ENCODE measurements around the gene CCDC69. TPM values are rescaled to one million over a fixed set of nuclear protein-coding genes. Genes with fewer than 3 reads are reported as not detected.

Gene CCDC69
- total and polyA plus RNA-seq, 2 of the 8 experiments (the other 6 are each of a cell fraction or from before 2014, with no cell fraction given), result 8.4 to 10.8 TPM

- TF ChIP-seq CHD7 (IDR thresholded peaks at IDR 0.05; ENCODE audit: insufficient replicate concordance, low read length), result no peak
- no peak for TF ChIP-seq TBP (IDR thresholded peaks at IDR 0.05; ENCODE audit: low read depth, low read length)
- TF ChIP-seq BCL11A (IDR thresholded peaks at IDR 0.05; ENCODE audit: low read depth in 2 of 2, low read length in 2 of 2), result no peak
- TF ChIP-seq CTCF (IDR thresholded peaks at IDR 0.05; ENCODE audit: control extremely low read depth in 1 of 3, insufficient read depth in 1 of 3, low read depth in 1 of 3, low read length in 3 of 3), result no peak
- TF ChIP-seq BRCA1 (IDR thresholded peaks at IDR 0.05; ENCODE audit: low read depth, low read length), result no peak
- no peak for TF ChIP-seq TAF7 (optimal IDR thresholded peaks at IDR 0.05; ENCODE audit: borderline replicate concordance, low read depth, low read length)
- no peak for TF ChIP-seq YY1 (IDR thresholded peaks at IDR 0.05; ENCODE audit: low read depth, low read length)
- no peak for TF ChIP-seq JUN (IDR thresholded peaks at IDR 0.05; ENCODE audit: low read depth, low read length)
- no peak for TF ChIP-seq POLR2AphosphoS5 (IDR thresholded peaks at IDR 0.05; ENCODE audit: low read depth, low read length)
Measured at GRCh38 chr5:151249281-151249680, 25.4 kb upstream of the CCDC69 start (continued).
